Left cardiac atrium (tissue), 4 donors: ENCODE results near the gene VSIG10. TPM values are rescaled to one million over a fixed set of nuclear protein-coding genes. Genes with fewer than 3 reads are reported as not detected.
A peak's percentile ranks its signal among the peaks of the same experiment; 100 is the strongest.
"Not testable (repeated sequence)": the region's sequence is repeated elsewhere in the genome, so short reads cannot be mapped to it uniquely, and the experiment has no call there.

Experiments used
- ATAC-seq, 2 donors: fragments of 200-7000 bp; cut with Tn5 transposase; one replicate each; pipeline ENCODE4 v1.9.1; 2020; ENCODE audit warnings: mild to moderate bottlenecking in 2 of 2, moderate library complexity in 2 of 2
- DNase-seq: peaks from one replicate; pipeline ENCODE4 v3.0.0-alpha.2; 2020
- intact Hi-C, 2 donors: fragments of 100-400 bp; cut with DNase I; formaldehyde crosslinking; loops; one replicate each; pipeline versions ENCODE4 v1.14.1 to v1.15.1; 2022 to 2023
- long read RNA-seq: library from polyadenylated mRNA; unstranded; transcript quantifications from one replicate; pipeline ENCODE4 v2.0.0, GENCODE V29; 2021
- total RNA-seq, 2 donors: library from RNA; stranded (reverse); fragmentation: NEBNext Ultra II Directional; extraction: Animal tissue kit (Norgen Biotek cat#: 25700); gene quantifications; one replicate each; pipeline ENCODE4 v1.2.1, GENCODE V29; 2021
- donor health status: DM: no; HTN: yes; CAD: no.
- donor health status: DM: no; HTN: yes; CAD: no; lungs with severe emphysema.
- donor health status: DM: yes; HTN: yes; CAD: no.
- donor health status: Dilated cardiomyopathy.

The VSIG10 gene, protein sequence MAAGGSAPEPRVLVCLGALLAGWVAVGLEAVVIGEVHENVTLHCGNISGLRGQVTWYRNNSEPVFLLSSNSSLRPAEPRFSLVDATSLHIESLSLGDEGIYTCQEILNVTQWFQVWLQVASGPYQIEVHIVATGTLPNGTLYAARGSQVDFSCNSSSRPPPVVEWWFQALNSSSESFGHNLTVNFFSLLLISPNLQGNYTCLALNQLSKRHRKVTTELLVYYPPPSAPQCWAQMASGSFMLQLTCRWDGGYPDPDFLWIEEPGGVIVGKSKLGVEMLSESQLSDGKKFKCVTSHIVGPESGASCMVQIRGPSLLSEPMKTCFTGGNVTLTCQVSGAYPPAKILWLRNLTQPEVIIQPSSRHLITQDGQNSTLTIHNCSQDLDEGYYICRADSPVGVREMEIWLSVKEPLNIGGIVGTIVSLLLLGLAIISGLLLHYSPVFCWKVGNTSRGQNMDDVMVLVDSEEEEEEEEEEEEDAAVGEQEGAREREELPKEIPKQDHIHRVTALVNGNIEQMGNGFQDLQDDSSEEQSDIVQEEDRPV
- total RNA-seq: 10 to 100 TPM in 1 of 2 donors, 1 to 10 TPM in 1; 9.3 to 17.2 TPM
- long read RNA-seq, partial matches to known transcripts: 0 of 2 reads
- long read RNA-seq, other reads (novel, unspliced or antisense): 1 of 2 reads

DNA sequence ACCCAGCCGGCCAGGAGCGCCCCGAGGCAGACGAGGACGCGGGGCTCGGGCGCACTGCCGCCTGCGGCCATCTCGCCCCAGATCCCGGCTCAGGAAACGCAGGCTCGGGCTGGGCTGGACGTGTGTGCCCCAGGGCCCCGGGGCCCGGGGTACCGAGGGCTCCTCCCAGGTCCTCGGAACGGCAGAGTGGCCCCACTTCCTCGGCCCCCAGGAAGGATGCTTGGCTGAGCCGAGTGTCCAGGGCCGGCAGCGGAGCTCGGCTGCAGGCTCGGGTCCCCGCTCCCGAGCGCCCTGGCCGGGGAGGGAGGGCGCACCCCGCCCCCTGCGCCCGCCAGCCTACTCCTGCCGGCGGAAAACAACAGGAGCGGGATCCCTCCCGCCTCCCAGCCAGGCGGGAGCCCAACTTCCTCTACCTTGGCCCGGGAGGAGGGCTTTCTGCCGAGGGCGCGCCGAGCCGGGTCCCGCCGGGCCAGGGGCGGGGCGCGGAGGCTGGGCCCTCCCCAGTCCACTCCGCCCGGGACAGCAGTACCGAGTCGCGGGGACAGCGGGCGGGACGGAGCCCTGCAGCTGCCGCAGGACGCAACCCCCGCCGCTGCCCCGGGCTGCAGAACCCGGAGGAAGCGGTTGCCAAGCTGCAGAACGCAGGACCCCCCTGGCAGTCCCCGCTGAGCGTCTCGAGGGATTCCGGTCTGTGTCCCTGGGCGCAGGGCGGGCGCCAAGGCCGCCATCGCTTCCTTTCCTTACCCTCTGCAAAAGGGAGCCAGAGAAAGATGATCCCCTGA lies at the start of gene VSIG10:
Gene VSIG10 (minus strand): TSS at position 411 of the 782 bp plus-strand sequence. CDS start 340 bp downstream, at position 71.
- ATAC-seq (peak; percentile 96 to 98), DNase-seq (peak; percentile 68)
- intact Hi-C loops: loop anchor here in 1 of 2 donors (5.0 kb wide), 1 partner anchor 41 kb away; the partner anchor contains the start of gene WSB2

DNA sequence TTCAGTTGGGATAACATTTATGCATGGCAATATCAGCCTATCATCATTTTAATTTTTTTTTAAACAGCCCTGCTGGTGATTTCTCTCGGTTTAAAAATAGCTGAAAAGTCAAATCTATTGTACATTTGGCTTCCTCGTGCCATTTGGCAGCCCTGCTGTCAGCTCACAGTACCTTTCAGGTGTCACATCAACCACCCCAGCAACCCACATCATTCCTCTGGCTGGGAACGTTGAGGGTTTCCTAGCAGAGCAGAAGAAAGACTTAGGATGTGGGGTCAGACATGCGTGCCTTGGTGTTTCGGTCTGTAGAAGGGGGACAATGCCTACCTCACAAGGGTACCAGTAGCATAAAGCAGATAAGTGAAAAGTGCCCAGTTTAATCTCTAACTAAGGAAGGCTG lies 47.9 kb upstream of the VSIG10 start:
- no peak for ATAC-seq
- DNase-seq: no peak
- intact Hi-C loops: no loop called here

DNA sequence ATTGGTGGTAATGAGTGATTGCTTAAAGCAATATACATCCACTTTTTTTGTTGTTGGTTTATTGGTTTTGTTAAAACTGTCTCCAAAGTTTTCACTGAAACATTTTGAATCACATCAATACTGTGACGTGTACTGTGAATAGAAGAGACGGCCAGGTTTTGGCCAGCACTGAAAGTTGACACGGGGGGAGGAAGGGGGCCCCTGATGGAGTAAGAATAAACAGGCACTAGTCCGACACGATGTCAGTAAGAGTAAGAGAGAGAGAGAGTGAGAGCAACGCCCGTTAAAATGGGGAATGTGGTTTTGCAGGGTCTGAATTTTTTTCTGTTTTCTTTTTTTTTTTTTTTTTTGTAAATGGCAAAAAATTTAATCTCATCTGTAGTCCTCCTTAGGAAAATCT lies 46.8 kb upstream of the VSIG10 start:
- intact Hi-C loops: no loop called here
- no peak for DNase-seq
- ATAC-seq: peak; percentile 16 to 57

DNA sequence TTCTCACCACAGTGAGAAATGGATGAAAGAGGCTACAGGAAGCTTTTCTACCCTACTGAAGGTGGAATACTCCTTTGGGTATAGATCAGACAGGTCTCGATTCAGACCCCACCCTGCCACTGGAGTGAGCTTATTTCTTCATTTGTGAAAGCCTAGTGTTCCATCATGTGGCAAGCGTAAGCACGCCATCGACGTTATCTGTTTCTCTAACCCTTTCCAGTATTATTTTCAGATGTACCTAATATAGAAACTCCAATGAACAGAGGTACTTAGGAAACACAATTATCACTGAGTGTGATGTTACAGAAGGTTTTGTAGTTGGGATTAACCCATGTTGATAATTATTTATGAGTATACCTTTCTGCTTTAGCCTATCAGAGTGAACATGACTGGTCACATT lies 44.5 kb upstream of the VSIG10 start:
- no peak for ATAC-seq
- intact Hi-C loops: no loop called here
- DNase-seq: no peak

DNA sequence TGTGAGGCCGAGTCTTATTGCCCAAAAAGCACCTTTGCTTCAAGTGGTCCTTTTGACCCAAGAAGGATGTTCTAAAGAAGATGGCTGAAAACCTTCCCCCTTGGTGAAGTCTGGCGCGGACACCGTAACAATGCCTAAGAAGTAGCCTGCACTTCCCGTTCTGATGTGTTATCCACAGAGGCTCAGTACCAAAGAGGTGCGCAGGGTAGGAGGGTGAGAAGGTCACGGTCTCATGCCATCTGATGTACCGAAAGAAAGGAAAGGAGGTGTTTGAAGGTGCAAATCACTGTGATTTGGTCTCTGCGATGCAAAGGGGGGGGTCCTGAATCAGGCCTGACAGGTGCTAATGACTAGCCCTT lies 42.0 kb upstream of the VSIG10 start:
- DNase-seq (no peak), ATAC-seq (no peak)
- intact Hi-C loops: no loop called here

DNA sequence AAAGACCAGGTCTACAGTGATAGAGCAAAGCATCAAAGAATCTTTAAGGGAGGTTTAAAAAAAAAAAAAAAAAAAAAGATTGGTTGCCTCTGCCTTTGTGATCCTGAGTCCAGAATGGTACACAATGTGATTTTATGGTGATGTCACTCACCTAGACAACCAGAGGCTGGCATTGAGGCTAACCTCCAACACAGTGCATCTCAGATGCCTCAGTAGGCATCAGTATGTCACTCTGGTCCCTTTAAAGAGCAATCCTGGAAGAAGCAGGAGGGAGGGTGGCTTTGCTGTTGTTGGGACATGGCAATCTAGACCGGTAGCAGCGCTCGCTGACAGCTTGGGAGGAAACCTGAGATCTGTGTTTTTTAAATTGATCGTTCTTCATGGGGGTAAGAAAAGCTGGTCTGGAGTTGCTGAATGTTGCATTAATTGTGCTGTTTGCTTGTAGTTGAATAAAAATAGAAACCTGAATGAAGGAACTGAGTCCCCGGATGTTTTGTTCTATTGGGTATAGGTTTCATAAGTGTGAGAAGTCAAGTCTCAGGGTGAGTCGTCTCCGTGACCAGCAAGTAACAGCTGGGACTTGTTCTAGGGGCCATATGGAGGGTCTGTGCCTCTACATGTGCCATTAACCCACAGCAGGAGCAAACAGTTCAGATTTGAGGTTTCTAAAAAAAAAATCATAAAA lies 41.4 kb upstream of the VSIG10 start:
- no peak for ATAC-seq
- intact Hi-C loops: no loop called here

DNA sequence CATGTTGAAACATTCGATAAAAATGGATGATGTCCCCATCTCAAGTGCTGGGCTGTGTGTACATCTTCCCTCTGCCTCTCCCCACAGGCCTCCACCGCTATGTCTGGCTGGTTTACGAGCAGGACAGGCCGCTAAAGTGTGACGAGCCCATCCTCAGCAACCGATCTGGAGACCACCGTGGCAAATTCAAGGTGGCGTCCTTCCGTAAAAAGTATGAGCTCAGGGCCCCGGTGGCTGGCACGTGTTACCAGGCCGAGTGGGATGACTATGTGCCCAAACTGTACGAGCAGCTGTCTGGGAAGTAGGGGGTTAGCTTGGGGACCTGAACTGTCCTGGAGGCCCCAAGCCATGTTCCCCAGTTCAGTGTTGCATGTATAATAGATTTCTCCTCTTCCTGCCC lies 40.7 kb upstream of the VSIG10 start:
- no peak for DNase-seq
- intact Hi-C loops: no loop called here
- no peak for ATAC-seq

More for the DNA sequence above, 41.4 kb upstream of the VSIG10 start:
- no peak for DNase-seq

DNA sequence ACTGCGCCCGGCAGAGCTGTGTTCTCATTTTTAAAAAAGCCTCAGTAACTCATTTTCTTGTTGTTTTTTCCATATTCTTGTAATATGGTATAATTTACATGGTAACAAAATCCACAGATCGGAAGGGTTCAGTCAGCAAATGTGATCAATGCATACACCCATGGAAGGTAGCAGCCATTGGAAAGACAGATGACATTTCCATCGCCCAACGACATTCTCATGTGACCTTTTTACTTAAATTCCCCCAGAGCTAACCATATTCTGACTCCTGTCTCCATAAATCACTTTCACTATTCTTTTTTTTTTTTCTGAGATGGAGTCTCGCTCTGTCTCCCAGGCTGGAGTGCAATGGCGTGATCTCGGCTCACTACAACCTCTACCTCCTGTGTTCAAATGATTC lies 37.0 kb upstream of the VSIG10 start:
- DNase-seq (no peak), ATAC-seq (no peak)
- intact Hi-C loops: no loop called here

DNA sequence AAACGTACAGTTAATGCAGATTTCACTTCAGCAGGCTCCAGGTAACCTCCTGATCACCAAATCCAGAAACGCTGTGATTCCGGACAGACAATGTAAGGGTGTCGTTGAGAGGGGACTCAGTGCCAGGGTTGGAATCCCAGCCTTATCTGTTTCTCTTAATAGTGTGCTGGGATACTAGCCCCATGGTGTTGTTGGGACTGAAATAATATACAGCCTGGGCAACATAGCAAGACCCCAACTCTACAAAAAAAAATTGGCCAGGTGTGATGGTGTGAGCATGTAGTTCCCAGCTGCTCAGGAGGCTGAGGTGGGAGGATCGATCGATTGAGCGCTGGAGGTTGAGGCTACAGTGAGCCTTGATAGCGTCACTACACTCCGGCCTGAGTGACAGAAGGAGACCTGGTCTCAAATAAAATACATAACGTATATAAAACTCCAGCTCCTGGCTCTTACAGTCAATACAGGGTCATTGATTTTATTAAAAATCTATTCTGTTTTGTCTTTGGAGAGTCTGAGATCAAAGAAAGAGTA lies 33.4 kb upstream of the VSIG10 start:
- ATAC-seq (no peak), DNase-seq (no peak)
- intact Hi-C loops: no loop called here

DNA sequence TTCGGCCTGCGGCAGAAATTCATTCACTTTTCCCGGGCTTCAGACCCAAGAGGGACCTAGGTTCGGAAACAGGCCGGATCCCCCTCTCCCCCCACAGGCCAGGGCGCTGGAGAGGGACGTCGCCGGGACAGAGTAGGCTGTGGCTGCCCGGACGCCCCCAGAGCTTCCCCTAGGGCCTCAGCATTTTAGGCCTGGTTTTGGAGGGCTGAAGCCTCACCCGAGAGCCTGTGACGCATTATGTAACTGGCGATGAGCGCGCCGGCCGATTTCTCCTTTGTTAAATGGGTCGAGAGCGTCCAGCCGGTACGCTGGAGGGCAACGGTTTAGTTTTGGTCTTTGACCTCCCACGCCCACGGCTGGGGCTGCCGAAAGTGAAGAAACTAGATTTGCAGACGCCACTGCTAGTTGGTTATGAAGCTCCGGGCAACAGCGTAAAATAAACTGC lies 32.8 kb upstream of the VSIG10 start:
- ATAC-seq: peak; percentile 55 to 72
- DNase-seq: peak; percentile 67
- intact Hi-C loops: no loop called here

DNA sequence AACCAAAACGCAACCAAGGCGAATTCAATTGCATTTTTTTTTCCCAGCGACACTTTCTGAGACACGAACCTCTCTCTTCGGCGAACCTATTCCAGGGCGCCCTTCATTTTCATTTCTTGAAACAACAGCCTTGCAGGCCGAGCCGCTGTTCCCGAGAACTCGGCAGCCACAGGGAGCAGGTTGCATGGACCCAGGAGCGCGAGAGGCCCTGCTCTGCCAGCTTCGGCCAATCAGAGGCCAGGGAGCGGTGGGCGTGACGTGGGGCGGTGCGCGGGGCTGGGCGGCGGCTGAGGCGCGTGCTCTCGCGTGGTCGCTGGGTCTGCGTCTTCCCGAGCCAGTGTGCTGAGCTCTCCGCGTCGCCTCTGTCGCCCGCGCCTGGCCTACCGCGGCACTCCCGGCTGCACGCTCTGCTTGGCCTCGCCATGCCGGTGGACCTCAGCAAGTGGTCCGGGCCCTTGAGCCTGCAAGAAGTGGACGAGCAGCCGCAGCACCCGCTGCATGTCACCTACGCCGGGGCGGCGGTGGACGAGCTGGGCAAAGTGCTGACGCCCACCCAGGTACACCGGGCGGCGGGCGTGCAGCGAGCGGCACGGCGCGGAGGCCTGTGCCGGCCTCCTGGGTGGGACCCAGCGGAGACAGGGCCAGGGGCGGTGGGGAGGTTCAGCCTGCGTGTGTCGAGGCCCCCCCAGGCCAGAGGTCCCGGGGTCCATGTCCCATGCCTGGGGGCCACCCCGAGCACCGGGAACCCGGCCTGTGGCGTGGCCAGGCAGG lies 32.2 kb upstream of the VSIG10 start, which contains the start of gene PEBP1:
Gene PEBP1 (plus strand): TSS at position 337 of the 771 bp plus-strand sequence. CDS start 86 bp downstream, at position 423.
- intact Hi-C loops: no loop called here
- peak; percentile 99 to 100 for ATAC-seq

DNA sequence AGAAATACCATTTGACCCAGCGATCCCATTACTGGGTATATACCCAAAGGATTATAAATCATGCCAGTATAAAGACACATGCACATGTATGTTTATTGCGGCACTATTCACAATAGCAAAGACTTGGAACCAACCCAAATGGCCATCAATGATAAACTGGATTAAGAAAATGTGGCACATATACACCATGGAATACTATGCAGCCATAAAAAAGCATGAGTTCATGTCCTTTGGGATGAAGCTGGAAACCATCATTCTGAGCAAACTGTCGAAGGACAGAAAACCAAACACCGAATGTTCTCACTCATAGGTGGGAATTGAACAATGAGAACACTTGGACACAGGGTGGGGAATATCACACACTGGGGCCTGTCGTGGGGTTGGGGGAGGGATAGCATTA lies 25.6 kb upstream of the VSIG10 start:
- intact Hi-C loops: loop anchor here in 1 of 2 donors (10.0 kb wide), 1 partner anchor 55 kb away; no protein-coding TSS in a partner anchor
- not testable (repeated sequence) for DNase-seq, ATAC-seq

More for the DNA sequence above, 32.2 kb upstream of the VSIG10 start, which contains the start of gene PEBP1:
- DNase-seq: peak; percentile 95

DNA sequence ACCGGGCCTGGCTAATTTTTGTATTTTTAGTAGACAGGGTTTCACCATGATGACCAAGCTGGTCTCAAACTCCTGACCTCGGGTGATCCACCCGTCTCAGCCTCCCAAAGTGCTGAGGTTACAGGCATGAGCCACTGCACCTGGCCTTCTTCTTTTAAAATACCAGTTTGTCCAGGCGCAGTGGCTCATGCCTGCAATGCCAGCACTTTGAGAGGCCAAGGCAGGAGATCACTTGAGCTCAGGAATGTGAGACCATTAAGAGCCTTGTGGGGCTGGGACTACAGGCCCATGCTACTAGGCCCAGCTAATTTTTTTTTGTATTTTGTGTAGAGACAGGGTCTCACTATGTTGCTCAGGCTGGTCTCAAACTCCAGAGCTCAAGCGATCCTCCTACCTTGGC lies 24.1 kb upstream of the VSIG10 start:
- no peak for ATAC-seq
- DNase-seq: no peak
- intact Hi-C loops: loop anchor here in 1 of 2 donors (10.0 kb wide), 1 partner anchor 57 kb away; no protein-coding TSS in a partner anchor

DNA sequence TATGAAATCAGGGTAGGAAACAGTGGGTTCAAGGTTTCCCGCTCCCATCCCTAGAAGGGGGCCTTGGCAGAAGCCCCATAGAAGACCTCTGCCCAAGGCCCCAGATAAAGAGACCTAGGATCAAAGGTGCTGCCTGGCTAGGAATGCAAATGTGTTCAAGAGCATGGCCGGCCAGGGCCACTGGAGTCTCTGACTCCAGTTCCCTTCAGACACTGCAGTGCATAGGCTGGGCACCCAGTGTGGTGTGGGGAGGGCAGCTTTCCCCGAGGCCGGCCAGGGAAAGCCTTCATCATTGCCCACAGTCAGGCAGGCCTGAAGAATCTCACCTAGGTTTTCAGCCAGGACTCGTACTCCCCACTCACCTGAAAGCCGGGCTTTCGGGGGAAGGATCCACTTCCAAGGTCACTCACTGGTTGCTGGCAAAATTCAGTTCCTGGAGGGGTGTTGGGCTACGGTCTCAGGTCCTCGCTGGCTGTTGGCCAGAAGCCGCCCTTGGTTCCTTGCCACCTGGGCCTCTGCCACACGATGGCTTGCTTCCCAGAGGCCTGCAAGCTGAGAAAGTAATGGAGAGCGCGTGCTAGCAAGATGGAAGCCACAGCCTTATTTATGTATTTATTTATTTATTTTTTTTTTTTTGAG lies 22.4 kb upstream of the VSIG10 start:
- DNase-seq: no peak
- ATAC-seq: peak; percentile 68 to 78
- intact Hi-C loops: loop anchor here in 1 of 2 donors (10.0 kb wide), 1 partner anchor 59 kb away; no protein-coding TSS in a partner anchor

DNA sequence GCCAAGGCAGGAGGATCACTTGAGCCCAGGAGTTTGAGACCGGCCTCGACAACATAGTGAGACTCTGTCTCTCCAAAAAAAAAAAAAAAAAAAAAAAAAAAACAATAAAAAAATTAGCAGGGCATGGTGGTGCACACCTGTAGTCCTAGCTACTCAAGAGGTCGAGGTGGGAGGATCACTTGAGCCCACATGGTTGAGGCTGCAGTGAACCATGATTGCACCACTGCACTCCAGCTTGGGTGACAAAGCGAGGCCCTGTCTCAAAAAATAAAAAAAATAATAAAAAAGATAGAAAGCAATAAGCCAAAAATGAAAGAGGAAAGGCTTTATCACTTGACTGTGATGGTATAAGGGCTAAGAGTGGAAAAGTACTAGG lies 21.9 kb upstream of the VSIG10 start:
- intact Hi-C loops: loop anchor here in 1 of 2 donors (10.0 kb wide), 1 partner anchor 59 kb away; no protein-coding TSS in a partner anchor
- DNase-seq (no peak), ATAC-seq (no peak)

DNA sequence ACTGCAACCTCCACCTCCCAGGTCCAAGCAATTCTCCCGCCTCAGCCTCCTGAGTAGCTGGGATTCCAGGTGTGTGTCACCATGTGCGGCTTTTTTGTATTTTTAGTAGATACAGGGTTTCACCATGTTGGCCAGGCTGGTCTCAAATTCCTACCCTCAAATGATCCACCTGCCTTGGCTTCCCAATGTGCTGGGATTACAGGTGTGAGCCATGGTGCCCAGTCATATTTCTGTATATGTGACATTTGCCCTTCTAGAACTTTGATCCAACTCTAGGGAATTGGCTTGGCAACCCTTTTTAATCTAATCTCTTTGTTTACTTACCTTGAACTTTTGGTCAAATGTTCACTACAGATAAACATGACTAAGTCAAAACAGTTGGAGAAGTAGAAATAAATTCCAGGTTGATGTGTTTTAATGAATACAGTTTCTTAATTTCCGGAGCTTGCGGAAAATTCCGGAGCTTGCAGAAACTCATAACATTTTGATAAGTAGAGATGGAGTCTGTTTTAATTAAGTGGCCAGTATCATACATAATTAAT lies 20.6 kb upstream of the VSIG10 start:
- intact Hi-C loops: loop anchor here in 1 of 2 donors (10.0 kb wide), 1 partner anchor 60 kb away; no protein-coding TSS in a partner anchor
- ATAC-seq (no peak), DNase-seq (no peak)

DNA sequence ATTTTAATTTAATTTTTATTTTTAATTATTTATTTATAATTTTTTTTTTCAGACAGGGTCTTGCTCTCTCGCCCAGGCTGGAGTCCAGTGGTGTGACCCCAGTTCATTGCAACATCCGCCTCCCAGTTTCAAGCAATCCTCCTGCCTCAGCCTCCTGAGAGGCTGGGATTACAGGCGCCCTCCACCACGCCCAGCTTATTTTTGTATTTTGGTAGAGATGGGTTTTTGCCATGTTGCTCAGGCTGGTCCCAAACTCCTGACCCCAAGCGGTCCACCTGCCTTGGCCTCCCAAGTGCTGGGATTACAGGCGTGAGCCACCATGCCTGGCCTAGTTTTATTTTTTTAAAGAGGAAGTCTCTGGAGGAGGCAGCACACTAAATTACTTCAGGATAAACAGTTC lies 18.5 kb upstream of the VSIG10 start:
- no peak for ATAC-seq
- intact Hi-C loops: loop anchor here in 1 of 2 donors (10.0 kb wide), 1 partner anchor 63 kb away; no protein-coding TSS in a partner anchor
- no peak for DNase-seq
